GM12891 (cell line): Measurements from ENCODE around the gene FER.
A peak's percentile ranks its signal among the peaks of the same experiment; 100 is the strongest.

Experiments used
- PAX5 ChIP-seq: IDR thresholded peaks from 2 replicates; pipeline ENCODE4 v1.6.1; 2011; ENCODE audit warnings: low read length, moderate library complexity, mild to moderate bottlenecking; ENCODE audit not compliant: insufficient read depth, severe bottlenecking
- POLR2A ChIP-seq: IDR thresholded peaks from 2 replicates; pipeline ENCODE4 v1.6.1; 2011; ENCODE audit warnings: low read depth, low read length, control low read depth
- POLR2AphosphoS5 ChIP-seq: IDR thresholded peaks from 2 replicates; pipeline ENCODE4 v1.6.1; 2011; ENCODE audit warnings: low read depth, low read length, control low read depth
- POU2F2 ChIP-seq: IDR thresholded peaks from 2 replicates; pipeline ENCODE4 v1.6.1; 2011; ENCODE audit warnings: low read depth, mild to moderate bottlenecking, control low read depth, low read length, moderate library complexity
- SPI1 ChIP-seq: IDR thresholded peaks from 2 replicates; pipeline ENCODE4 v1.6.1; 2011; ENCODE audit warnings: low read depth, low read length, control low read depth
- TAF1 ChIP-seq: IDR thresholded peaks from 2 replicates; pipeline ENCODE4 v1.6.1; 2011; ENCODE audit warnings: low read depth, low read length, control low read depth

DNA sequence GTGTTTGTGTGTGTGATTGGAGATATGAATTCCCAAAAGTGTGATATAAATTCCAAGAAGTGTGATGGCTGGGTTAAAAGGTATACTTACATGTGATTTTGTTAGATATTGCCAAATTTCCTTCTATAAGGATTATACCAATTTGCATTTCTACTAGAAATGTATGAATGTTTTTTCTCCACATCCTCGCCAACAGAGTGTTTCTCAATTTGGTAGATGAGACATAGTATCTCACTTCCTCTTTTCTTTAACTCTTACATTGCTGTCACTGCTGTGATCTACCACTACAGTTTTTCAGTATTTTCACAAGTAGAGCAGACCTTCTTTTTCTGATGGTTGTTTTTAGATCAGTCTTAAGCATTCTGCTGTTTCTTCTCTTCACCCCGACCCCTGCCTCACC, 111.3 kb downstream of the FER start:
- TF ChIP-seq POLR2AphosphoS5 (no peak), POLR2A (no peak), TAF1 (no peak), SPI1 (peak; percentile 99), POU2F2 (no peak), PAX5 (no peak)
